ENCODE results near the gene FAM110C.
"Not testable (repeated sequence)": the region's sequence is repeated elsewhere in the genome, so short reads cannot be mapped to it uniquely, and the experiment has no call there.

Gene FAM110C

GRCh38 chr2:44748-45341, 1.5 kb downstream of the FAM110C start:
- DNase-seq (ENCODE audit: low read depth, low spot score) = no peak

DNA sequence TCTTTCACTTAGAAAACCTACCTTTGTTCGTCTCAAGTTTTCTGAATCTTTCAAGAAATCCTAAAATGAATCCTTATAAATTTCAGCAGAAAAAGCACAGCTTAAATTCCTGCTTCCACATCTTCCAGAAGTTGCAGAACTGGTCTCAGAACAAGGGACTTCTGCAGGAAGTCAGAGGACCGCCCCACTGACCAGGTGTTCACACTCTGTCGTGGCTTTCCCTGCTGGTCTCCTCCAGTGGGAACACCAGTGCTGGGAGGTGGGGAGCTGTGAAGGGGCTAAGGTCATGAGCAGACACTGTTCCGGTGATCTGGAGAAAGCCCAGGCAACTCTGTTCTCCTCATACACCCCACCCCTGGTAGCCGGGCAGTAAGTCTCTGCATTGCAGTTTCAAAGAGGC, 3.5 kb downstream of the FAM110C start:
- DNase-seq (ENCODE audit: low read depth, low spot score) = no peak

DNA sequence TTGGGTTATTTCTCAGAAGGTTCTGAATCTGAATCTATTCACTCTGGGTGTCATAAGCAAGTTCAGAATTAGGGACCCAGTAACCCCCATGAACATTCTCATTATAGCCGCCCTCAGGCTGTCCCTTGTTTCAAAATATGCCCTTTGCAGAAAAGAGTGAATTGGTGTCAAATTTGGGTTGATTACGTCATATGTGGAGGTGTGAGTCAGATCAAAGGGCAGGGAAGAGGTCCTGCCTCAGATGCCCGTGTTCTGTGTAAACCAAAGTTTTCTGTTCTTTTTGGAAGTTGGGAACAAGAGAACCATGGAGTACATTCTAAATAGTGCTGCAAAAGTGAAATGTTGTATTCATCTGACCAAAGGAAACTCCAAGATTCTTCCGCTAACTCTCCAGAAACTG, 5.8 kb downstream of the FAM110C start:
- no peak for DNase-seq (ENCODE audit: low read depth, low spot score)

DNA sequence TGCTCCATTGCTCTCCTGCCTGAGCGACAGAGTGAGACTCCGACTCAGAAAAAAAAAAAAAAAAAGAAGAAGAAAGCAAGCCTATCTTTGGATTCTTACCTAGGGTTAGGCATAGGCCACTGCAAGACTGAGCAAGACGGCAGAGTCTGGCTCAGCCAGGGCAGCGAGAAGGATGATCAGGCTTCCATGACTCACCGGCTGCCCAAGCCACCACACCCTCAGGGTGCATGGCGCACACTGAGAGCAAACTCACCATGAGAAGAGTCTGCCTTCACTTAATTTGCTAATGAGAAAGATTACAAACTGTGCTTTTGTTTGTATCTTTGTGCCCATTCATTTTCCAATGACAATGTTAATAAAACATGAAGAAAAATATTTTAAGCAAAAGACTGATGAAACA, 8.2 kb downstream of the FAM110C start:
- DNase-seq (ENCODE audit: low read depth, low spot score) = no peak

- DNase-seq (ENCODE audit: low read depth, low spot score) = no peak
These were observed 10.0 kb downstream of the FAM110C start for GRCh38 chr2:36318-36717.

- DNase-seq (ENCODE audit: low read depth, low spot score) = no peak
These were observed 10.5 kb downstream of the FAM110C start for GRCh38 chr2:35852-36251.

GRCh38 chr2:33620-34019, 12.7 kb downstream of the FAM110C start:
- DNase-seq (ENCODE audit: low read depth, low spot score) = no peak

DNA sequence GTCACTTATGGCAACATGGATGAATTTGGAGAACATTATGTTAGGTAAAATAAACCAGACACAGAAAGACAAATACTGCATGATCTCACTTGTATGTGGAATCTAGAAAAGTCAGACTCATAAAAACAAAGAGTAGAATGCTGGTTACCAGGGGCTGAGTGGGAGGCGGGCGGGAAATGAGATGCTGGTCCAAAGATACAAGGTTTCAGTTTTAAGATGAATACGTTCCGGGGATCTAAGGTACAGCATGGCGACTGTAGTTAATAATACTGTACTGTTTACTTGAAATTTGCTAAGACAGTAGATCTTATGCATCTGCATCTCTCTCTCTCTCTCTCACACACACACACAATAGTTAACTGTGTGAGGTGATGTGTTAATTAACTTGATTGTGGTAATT, 14.2 kb downstream of the FAM110C start:
- no peak for DNase-seq (ENCODE audit: low read depth, low spot score)

DNA sequence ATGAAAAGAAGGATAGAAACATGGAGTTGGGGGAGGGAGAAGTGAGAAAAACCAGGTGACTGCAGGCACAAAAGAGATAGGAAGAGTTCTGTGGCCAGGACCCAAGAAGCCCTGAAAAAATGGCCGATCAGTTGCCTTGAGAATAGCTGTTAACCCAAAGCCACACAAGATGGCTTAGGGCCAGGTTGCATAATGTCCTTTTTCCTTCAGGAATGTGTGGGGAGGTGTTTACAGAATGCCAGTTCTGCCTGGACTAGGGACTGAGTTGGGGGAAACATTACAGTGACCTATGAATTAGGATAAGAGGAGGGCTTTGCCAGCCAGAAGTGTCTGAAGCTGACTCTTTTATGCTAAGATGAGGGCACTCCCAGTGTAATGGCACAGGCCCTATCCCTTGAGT, 17.1 kb downstream of the FAM110C start:
- DNase-seq (ENCODE audit: low read depth, low spot score) = no peak

DNA sequence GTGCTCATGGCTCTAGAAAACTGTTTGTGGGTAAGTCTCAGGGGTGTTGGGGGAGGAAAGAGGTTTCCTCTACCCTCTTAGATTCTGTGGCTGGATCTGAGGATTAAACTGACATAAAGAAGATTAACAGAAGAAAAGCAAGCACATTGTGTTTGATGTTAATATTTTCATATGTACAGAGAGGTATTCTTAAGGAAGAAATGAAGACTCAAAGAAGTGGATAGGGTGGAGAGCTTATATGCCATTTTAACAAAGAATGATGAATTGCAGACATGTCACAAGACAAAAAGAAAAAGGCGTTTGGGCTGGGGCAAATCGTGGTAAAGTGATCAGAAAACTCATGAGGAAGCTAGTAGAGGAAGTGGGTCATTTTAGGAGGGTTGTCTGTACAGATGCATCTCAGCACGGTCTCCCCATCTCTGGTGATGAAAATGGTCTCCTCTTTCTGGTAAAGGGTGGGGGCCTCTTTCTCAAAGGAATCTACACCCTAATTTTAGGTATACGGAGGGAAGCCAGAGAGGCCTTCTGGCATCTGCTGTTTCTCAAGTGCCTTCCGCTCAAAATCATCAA, 17.8 kb downstream of the FAM110C start:
- DNase-seq (ENCODE audit: low read depth, low spot score) = no peak

DNA sequence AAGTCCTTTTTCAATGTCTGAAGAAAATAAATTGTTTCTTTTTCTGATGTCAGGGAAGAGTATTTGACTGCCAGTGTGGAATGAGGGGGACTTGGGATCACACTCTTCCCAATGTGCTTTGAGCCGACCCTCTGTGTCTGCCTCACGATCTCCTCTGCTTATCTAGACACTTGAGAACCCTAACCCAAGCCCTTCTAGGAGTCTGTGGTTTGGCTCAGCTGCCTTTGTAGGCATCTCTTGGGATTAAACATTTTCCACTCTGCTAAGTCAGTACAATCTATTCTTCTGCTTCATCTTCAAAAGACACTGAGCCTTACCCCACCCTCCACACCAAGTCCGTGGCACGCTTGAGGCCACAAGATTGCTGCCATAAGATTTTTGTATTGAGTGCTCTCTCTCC, 19.4 kb downstream of the FAM110C start:
- no peak for DNase-seq (ENCODE audit: low read depth, low spot score)

GRCh38 chr2:25543-25942, 20.8 kb downstream of the FAM110C start:
- no peak for DNase-seq (ENCODE audit: low read depth, low spot score)

DNA sequence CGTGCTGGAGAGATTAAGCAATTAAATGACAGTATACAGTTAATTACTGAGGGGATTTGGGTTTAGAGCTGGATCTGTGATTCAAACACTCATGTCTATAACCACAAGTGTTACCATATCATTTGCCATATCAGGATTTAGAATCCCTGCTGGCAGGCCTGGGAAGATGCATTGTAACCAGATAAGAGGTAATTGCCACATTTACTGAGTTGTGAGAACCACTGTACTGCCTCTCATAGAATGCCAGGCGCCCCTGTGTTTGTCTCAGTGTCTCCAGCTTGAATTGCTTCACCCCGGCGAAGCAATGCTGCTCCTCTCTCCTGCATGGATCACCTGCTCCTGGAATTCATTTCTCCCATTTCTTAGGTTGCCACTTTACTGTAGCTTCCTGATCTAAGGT, 21.7 kb downstream of the FAM110C start:
- DNase-seq (ENCODE audit: low read depth, low spot score) = not testable (repeated sequence)

DNA sequence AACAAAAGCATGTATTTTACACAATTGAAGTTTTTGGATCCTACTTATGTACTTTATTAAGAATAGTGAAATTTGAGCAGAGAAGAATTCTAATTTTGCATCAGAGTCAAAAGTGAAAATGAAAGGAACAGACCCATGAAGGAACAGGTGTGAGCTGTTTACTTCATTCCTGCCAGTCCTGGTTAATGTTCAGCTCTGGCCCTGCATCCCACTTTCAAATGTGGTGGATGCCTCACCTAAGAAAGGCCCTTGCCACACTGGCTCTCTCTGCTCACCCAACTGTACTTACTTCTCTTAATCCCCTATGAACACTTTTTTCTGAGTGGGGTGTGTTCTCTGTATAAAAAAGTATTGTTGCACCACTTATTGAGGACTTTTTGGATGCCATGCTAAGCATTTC, 22.2 kb downstream of the FAM110C start:
- no peak for DNase-seq (ENCODE audit: low read depth, low spot score)

DNA sequence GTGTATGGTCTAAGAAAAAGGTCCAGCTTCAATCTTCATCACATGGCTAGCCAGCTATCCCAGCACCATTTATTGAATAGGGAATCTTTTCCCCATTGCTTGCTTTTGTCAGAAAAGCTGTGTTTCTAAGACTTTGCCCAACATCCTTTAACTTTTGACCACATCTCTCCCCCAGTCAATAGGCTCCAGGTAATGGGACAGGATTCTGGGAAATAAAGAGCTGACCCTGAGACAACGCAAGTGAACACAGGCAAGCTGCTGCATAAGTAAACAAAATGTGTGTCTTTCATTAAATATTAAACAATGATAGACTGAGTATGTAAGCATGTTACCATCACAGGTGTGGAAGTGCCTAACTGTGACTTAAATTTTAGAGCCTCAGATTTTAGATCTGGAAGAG, 23.0 kb downstream of the FAM110C start:
- DNase-seq (ENCODE audit: low read depth, low spot score) = no peak

GRCh38 chr2:22244-22643, 24.1 kb downstream of the FAM110C start:
- DNase-seq (ENCODE audit: low read depth, low spot score) = not testable (repeated sequence)

GRCh38 chr2:20259-20658, 26.0 kb downstream of the FAM110C start:
- DNase-seq (ENCODE audit: low read depth, low spot score) = not testable (repeated sequence)

DNA sequence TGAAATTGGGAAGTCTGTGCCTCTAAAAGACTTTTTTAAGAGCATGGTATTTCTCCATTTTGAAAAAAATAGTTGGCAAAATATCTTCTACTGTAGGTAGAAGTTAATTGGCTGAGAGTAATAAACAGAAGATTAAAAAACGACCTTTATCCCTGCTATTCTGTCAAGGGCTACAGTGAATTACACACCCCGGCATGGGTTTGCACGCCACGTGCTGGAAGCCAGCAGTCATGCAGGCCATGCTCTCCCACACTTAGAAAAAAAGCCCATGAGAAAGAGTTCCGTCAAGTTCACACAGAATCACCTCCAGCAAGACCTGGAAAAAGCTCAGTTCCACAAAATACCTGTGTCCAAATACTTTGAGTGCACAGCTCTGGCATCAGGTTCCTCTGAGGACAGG, 26.8 kb downstream of the FAM110C start:
- DNase-seq (ENCODE audit: low read depth, low spot score) = no peak

GRCh38 chr2:18402-19271, 27.7 kb downstream of the FAM110C start:
- no peak for DNase-seq (ENCODE audit: low read depth, low spot score)

- DNase-seq (ENCODE audit: low read depth, low spot score) = not testable (repeated sequence)
These were observed 30.4 kb downstream of the FAM110C start for GRCh38 chr2:15916-16315.

DNA sequence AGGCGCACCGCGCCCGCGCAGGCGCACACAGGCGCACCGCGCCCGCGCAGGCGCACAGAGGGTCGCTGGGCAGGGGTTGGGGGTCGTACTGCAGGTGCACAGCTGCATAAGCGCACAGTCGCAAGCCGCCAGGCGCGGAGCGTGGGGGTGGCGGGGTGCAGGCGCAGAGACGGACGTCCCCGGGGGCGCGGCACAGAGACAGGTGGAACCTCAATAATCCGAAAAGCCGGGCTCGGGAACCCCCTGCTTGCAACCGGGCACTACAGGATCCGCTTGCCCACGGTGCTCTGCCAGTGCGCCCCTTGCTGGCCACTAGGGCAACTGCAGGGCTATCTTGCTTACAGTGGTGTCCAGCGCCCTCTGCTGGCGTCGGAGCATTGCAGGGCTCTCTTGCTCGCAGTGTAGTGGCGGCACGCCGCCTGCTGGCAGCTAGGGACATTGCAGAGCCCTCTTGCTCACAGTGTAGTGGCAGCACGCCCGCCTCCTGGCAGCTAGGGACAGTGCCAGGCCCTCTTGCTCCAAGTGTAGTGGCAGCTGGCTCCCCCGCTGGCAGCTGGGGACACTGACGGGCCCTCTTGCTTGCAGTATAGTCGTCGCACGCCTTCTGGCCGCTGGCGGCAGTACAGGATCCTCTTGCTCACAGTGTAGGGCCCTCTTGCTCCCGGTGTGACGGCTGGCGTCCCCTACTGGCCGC, 34.9 kb downstream of the FAM110C start:
- no peak for DNase-seq (ENCODE audit: low read depth, low spot score)

GRCh38 chr2:10222-10875, 36.0 kb downstream of the FAM110C start:
- no peak for DNase-seq (ENCODE audit: low read depth, low spot score)

Data from iPS DF 19.7 (cell line).